Keratinocyte (primary cell): ENCODE measurements around the gene P2RY13. TPM values are rescaled to one million over a fixed set of nuclear protein-coding genes. Genes with fewer than 3 reads are reported as not detected.

Source experiments
- DNase-seq: peaks from one replicate; pipeline ENCODE4 v3.0.0-alpha.2; 2011; ENCODE audit warnings: low read depth, missing footprints, low spot score
- FAIRE-seq: peaks from 2 replicates; lab custom pipeline; 2011; peaks lifted over from hg19 to GRCh38; lab: Jason Lieb, UNC
- H2AFZ ChIP-seq: 2 replicates; pipeline ENCODE4 v1.6.0; 2012; ENCODE audit warnings: low read length, control low read depth, inconsistent platforms; ENCODE audit not compliant: control insufficient read depth
- H3K27ac ChIP-seq: 2 replicates; pipeline ENCODE4 v1.5.1; 2011; ENCODE audit warnings: low read length; ENCODE audit not compliant: control insufficient read depth, insufficient read depth
- H3K27me3 ChIP-seq: 3 replicates; pipeline ENCODE4 v1.6.0; 2011; ENCODE audit warnings: low read length; ENCODE audit not compliant: control insufficient read depth, insufficient read depth; ENCODE audit errors: extremely low read depth
- H3K36me3 ChIP-seq, 2 experiments: 2 replicates in 1 of 2; 3 replicates in 1 of 2; pipeline ENCODE4 v1.5.1; 2011; ENCODE audit warnings: low read length in 2 of 2, mild to moderate bottlenecking in 1 of 2; ENCODE audit not compliant: control insufficient read depth in 2 of 2, insufficient read depth in 2 of 2; ENCODE audit errors: extremely low read depth in 1 of 2
- H3K4me1 ChIP-seq: 3 replicates; pipeline ENCODE4 v1.5.1; 2011; ENCODE audit warnings: low read length; ENCODE audit not compliant: control insufficient read depth, insufficient read depth; ENCODE audit errors: extremely low read depth
- H3K4me2 ChIP-seq: 3 replicates; pipeline ENCODE4 v1.6.0; 2011; ENCODE audit warnings: low read depth, low read length; ENCODE audit not compliant: control insufficient read depth, insufficient read depth; ENCODE audit errors: extremely low read depth
- H3K4me3 ChIP-seq, 3 experiments: fragments of 200-600 bp in 1 of 3; sonication (generic) in 1 of 3; 2 replicates in 2 of 3; 3 replicates in 1 of 3; pipeline ENCODE4 v1.5.1; 2011 to 2016; ENCODE audit warnings: low read length in 3 of 3, mild to moderate bottlenecking in 3 of 3, control low read depth in 2 of 3, inconsistent platforms in 1 of 3, low read depth in 1 of 3, mixed read lengths in 1 of 3, mixed run types in 1 of 3, moderate library complexity in 1 of 3; ENCODE audit not compliant: control insufficient read depth in 2 of 3, insufficient read depth in 2 of 3; ENCODE audit errors: extremely low read depth in 1 of 3
- H3K79me2 ChIP-seq: 2 replicates; pipeline ENCODE4 v1.6.0; 2012; ENCODE audit warnings: low read length; ENCODE audit not compliant: control insufficient read depth, insufficient read depth
- H3K9ac ChIP-seq: 3 replicates; pipeline ENCODE4 v1.6.0; 2011; ENCODE audit warnings: low read length; ENCODE audit not compliant: control insufficient read depth, insufficient read depth; ENCODE audit errors: extremely low read depth
- H3K9me1 ChIP-seq: 3 replicates; pipeline ENCODE4 v1.6.0; 2011; ENCODE audit warnings: low read length; ENCODE audit not compliant: control insufficient read depth, insufficient read depth; ENCODE audit errors: extremely low read depth
- H3K9me3 ChIP-seq: 2 replicates; pipeline ENCODE4 v1.5.1; 2012; ENCODE audit warnings: low read depth, low read length; ENCODE audit not compliant: control insufficient read depth
- H4K20me1 ChIP-seq: 3 replicates; pipeline ENCODE4 v1.6.0; 2011; ENCODE audit warnings: low read length; ENCODE audit not compliant: control insufficient read depth, insufficient read depth; ENCODE audit errors: extremely low read depth
- CTCF ChIP-seq, 3 experiments: IDR thresholded peaks in 1 of 3; conservative IDR thresholded peaks in 1 of 3; optimal IDR thresholded peaks in 1 of 3; 2 replicates in 2 of 3; 3 replicates in 1 of 3; pipeline versions ENCODE3 to v1.5.1; 2011; ENCODE audit warnings: low read length in 3 of 3, mild to moderate bottlenecking in 3 of 3, moderate library complexity in 2 of 3, control low read depth in 1 of 3, inconsistent platforms in 1 of 3; ENCODE audit not compliant: insufficient read depth in 2 of 3; ENCODE audit errors: extremely low read depth in 1 of 3
- EZH2 ChIP-seq: IDR thresholded peaks from one replicate; pipeline ENCODE4 v1.6.1; 2012; ENCODE audit warnings: inconsistent platforms, mild to moderate bottlenecking, low read length, moderate library complexity
- dilution Hi-C: fragments of 300-500 bp; cut with MboI; formaldehyde crosslinking; loops from one replicate; pipeline ENCODE4 v1.7.0; 2020; ENCODE audit warnings: low sequenced_read_pairs; ENCODE audit not compliant: extremely low pct_ligation_motif_present
- polyA plus RNA-seq, 5 experiments: library from polyadenylated mRNA; depleted of rRNA in 3 of 5; stranded (reverse) in 3 of 5; stranded (forward) in 1 of 5; unstranded in 1 of 5; fragments of >200 nt; gene quantifications; 1 replicate in 1 of 5; 2 replicates in 3 of 5; 3 replicates in 1 of 5; pipeline versions ENCODE4 v1.2.1 to v1.2.3, GENCODE V29; 2011 to 2012; ENCODE audit warnings: missing spikeins in 2 of 5, low read depth in 1 of 5, low replicate concordance in 1 of 5

Gene P2RY13
- polyA plus RNA-seq, 1 donor (not counting 4 experiments of a cell fraction or from before 2014, with no cell fraction given): not detected

- Histone ChIP-seq H3K79me2 (no peaks in the 10 kb centered on the region), H3K27ac (no peak overlapping the region), H3K9me1 (no peaks in the 10 kb centered on the region), H3K4me2 (no peak overlapping the region), H2AFZ (no peak overlapping the region), H3K27me3 (no peaks in the 10 kb centered on the region), H3K36me3 (peaks cover 7 to 11% of the 10 kb centered on the region in 2 experiments), H3K4me1 (no peaks in the 10 kb centered on the region), H4K20me1 (no peaks in the 10 kb centered on the region), H3K9ac (no peak overlapping the region), H3K4me3 (no peak overlapping the region), H3K9me3 (no peaks in the 10 kb centered on the region)
- FAIRE-seq (peak; percentile 46), DNase-seq (no peak)
- TF ChIP-seq EZH2 (no peak), CTCF (optimal IDR thresholded peaks at IDR 0.05 in 1 of 3, IDR thresholded peaks at IDR 0.05 in 1 of 3, conservative IDR thresholded peaks at IDR 0.05 in 1 of 3; ENCODE audit: extremely low read depth in 1 of 3, insufficient read depth in 2 of 3, low read length in 3 of 3) (peak in 2 of 3 experiments; percentile 37 to 39)
- dilution Hi-C loops: no loop called here
Observed at GRCh38 chr3:151290673-151291072, 38.7 kb downstream of the P2RY13 start.

GRCh38 chr3:151289445-151289844 lies 39.9 kb downstream of the P2RY13 start:
- H2AFZ ChIP-seq: no peak overlapping the region
- H3K4me3 ChIP-seq: no peak overlapping the region
- no peaks in the 10 kb centered on the region for H3K4me1 ChIP-seq
- FAIRE-seq (no peak), DNase-seq (no peak)
- H3K27me3 ChIP-seq: no peaks in the 10 kb centered on the region
- no peak overlapping the region for H3K4me2 ChIP-seq
- H3K79me2 ChIP-seq: no peaks in the 10 kb centered on the region
- H3K9me1 ChIP-seq: no peaks in the 10 kb centered on the region
- TF ChIP-seq CTCF (optimal IDR thresholded peaks at IDR 0.05 in 1 of 3, IDR thresholded peaks at IDR 0.05 in 1 of 3, conservative IDR thresholded peaks at IDR 0.05 in 1 of 3; ENCODE audit: extremely low read depth in 1 of 3, insufficient read depth in 2 of 3, low read length in 3 of 3) (no peak), EZH2 (no peak)
- H3K36me3 ChIP-seq: peaks cover 2 to 5% of the 10 kb centered on the region in 2 experiments
- no peak overlapping the region for H3K9ac ChIP-seq
- no peaks in the 10 kb centered on the region for H4K20me1 ChIP-seq
- no peak overlapping the region for H3K27ac ChIP-seq
- dilution Hi-C loops: no loop called here
- no peaks in the 10 kb centered on the region for H3K9me3 ChIP-seq
